Measurements from ENCODE around the gene AHI1. TPM values are rescaled to one million over a fixed set of nuclear protein-coding genes. Genes with fewer than 3 reads are reported as not detected.

Gene AHI1
- total RNA-seq, 1 experiment from 2014 or later, result 18.8 TPM

- TF ChIP-seq FOXJ3 (CRISPR knock-in tag; IDR thresholded peaks at IDR 0.05; ENCODE audit: borderline replicate concordance), result no peak
- TF ChIP-seq, protein P1, sequence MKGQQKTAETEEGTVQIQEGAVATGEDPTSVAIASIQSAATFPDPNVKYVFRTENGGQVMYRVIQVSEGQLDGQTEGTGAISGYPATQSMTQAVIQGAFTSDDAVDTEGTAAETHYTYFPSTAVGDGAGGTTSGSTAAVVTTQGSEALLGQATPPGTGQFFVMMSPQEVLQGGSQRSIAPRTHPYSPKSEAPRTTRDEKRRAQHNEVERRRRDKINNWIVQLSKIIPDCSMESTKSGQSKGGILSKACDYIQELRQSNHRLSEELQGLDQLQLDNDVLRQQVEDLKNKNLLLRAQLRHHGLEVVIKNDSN (CRISPR knock-in tag; IDR thresholded peaks at IDR 0.05), result no peak
- TF ChIP-seq, protein P2, sequence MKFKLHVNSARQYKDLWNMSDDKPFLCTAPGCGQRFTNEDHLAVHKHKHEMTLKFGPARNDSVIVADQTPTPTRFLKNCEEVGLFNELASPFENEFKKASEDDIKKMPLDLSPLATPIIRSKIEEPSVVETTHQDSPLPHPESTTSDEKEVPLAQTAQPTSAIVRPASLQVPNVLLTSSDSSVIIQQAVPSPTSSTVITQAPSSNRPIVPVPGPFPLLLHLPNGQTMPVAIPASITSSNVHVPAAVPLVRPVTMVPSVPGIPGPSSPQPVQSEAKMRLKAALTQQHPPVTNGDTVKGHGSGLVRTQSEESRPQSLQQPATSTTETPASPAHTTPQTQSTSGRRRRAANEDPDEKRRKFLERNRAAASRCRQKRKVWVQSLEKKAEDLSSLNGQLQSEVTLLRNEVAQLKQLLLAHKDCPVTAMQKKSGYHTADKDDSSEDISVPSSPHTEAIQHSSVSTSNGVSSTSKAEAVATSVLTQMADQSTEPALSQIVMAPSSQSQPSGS (CRISPR knock-in tag; IDR thresholded peaks at IDR 0.05; ENCODE audit: borderline replicate concordance, low read depth), result no peak
These were observed 137.3 kb downstream of the AHI1 start (continued) for GRCh38 chr6:135360222-135360621.

GRCh38 chr6:135358985-135359384 lies 138.6 kb downstream of the AHI1 start:
- Mint-ChIP-seq H3K4me1 (0 out of 2 replicates have a peak, but pooled peaks cover 2% of the 10 kb centered on the region), H3K27ac (no peak overlapping the region), H3K36me3 (peaks cover 8% of the 10 kb centered on the region), H3K27me3 (ENCODE audit: low read depth) (no peaks in the 10 kb centered on the region; the same call in 1 of the 2 replicates), H3K9me3 (peaks cover 10% of the 10 kb centered on the region), H3K4me3 (no peak overlapping the region)
- DNase-seq (ENCODE audit: low spot score) (no peak), ATAC-seq (no peak)
- CTCF ChIA-PET, result no interaction called here
- no peak for TF ChIP-seq ATF1 (CRISPR knock-in tag; IDR thresholded peaks at IDR 0.05)
- no peak for TF ChIP-seq TEAD1 (CRISPR knock-in tag; IDR thresholded peaks at IDR 0.05)
- no peak for TF ChIP-seq SP1 (CRISPR knock-in tag; conservative IDR thresholded peaks at IDR 0.05)
- no peak for TF ChIP-seq FOXJ3 (CRISPR knock-in tag; IDR thresholded peaks at IDR 0.05; ENCODE audit: borderline replicate concordance)
- no peak for TF ChIP-seq TCF7 (CRISPR knock-in tag; IDR thresholded peaks at IDR 0.05; ENCODE audit: low read depth)
- TF ChIP-seq FOXP1 (CRISPR knock-in tag; IDR thresholded peaks at IDR 0.05; ENCODE audit: borderline replicate concordance), result no peak
- TF ChIP-seq GABPB1 (CRISPR knock-in tag; IDR thresholded peaks at IDR 0.05), result no peak
- TF ChIP-seq SMAD4 (CRISPR knock-in tag; IDR thresholded peaks at IDR 0.05), result no peak
- no peak for TF ChIP-seq CREM (CRISPR knock-in tag; IDR thresholded peaks at IDR 0.05)
- TF ChIP-seq, protein P3, sequence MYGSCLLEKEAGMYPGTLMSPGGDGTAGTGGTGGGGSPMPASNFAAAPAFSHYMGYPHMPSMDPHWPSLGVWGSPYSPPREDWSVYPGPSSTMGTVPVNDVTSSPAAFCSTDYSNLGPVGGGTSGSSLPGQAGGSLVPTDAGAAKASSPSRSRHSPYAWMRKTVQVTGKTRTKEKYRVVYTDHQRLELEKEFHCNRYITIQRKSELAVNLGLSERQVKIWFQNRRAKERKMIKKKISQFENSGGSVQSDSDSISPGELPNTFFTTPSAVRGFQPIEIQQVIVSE (CRISPR knock-in tag; IDR thresholded peaks at IDR 0.05; ENCODE audit: borderline replicate concordance), result no peak
- TF ChIP-seq, protein P4, sequence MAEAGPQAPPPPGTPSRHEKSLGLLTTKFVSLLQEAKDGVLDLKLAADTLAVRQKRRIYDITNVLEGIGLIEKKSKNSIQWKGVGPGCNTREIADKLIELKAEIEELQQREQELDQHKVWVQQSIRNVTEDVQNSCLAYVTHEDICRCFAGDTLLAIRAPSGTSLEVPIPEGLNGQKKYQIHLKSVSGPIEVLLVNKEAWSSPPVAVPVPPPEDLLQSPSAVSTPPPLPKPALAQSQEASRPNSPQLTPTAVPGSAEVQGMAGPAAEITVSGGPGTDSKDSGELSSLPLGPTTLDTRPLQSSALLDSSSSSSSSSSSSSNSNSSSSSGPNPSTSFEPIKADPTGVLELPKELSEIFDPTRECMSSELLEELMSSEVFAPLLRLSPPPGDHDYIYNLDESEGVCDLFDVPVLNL (CRISPR knock-in tag; IDR thresholded peaks at IDR 0.05; ENCODE audit: borderline replicate concordance, low read depth), result no peak
- TF ChIP-seq NR2C2 (CRISPR knock-in tag; IDR thresholded peaks at IDR 0.05), result no peak
- TF ChIP-seq ATF3 (CRISPR knock-in tag; conservative IDR thresholded peaks at IDR 0.05), result no peak
- TF ChIP-seq NR1H2 (CRISPR knock-in tag; IDR thresholded peaks at IDR 0.05), result no peak
- TF ChIP-seq, protein P5, sequence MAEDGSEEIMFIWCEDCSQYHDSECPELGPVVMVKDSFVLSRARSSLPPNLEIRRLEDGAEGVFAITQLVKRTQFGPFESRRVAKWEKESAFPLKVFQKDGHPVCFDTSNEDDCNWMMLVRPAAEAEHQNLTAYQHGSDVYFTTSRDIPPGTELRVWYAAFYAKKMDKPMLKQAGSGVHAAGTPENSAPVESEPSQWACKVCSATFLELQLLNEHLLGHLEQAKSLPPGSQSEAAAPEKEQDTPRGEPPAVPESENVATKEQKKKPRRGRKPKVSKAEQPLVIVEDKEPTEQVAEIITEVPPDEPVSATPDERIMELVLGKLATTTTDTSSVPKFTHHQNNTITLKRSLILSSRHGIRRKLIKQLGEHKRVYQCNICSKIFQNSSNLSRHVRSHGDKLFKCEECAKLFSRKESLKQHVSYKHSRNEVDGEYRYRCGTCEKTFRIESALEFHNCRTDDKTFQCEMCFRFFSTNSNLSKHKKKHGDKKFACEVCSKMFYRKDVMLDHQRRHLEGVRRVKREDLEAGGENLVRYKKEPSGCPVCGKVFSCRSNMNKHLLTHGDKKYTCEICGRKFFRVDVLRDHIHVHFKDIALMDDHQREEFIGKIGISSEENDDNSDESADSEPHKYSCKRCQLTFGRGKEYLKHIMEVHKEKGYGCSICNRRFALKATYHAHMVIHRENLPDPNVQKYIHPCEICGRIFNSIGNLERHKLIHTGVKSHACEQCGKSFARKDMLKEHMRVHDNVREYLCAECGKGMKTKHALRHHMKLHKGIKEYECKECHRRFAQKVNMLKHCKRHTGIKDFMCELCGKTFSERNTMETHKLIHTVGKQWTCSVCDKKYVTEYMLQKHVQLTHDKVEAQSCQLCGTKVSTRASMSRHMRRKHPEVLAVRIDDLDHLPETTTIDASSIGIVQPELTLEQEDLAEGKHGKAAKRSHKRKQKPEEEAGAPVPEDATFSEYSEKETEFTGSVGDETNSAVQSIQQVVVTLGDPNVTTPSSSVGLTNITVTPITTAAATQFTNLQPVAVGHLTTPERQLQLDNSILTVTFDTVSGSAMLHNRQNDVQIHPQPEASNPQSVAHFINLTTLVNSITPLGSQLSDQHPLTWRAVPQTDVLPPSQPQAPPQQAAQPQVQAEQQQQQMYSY (CRISPR knock-in tag; IDR thresholded peaks at IDR 0.05), result no peak
- TF ChIP-seq, protein P6, sequence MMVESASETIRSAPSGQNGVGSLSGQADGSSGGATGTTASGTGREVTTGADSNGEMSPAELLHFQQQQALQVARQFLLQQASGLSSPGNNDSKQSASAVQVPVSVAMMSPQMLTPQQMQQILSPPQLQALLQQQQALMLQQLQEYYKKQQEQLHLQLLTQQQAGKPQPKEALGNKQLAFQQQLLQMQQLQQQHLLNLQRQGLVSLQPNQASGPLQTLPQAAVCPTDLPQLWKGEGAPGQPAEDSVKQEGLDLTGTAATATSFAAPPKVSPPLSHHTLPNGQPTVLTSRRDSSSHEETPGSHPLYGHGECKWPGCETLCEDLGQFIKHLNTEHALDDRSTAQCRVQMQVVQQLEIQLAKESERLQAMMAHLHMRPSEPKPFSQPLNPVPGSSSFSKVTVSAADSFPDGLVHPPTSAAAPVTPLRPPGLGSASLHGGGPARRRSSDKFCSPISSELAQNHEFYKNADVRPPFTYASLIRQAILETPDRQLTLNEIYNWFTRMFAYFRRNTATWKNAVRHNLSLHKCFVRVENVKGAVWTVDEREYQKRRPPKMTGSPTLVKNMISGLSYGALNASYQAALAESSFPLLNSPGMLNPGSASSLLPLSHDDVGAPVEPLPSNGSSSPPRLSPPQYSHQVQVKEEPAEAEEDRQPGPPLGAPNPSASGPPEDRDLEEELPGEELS (CRISPR knock-in tag; IDR thresholded peaks at IDR 0.05), result no peak
- POLR2A ChIA-PET, result no interaction called here

Data from WTC11 (cell line).